NCI-H345 treated with DMSO at 0.1 percent for 48 hours (cell line): ENCODE measurements around the gene DCC.

ENCODE experiments used
- DNase-seq: peaks from one replicate; lab custom pipeline; 2025; ENCODE audit not compliant: unreplicated experiment; lab: John Stamatoyannopoulos, UW

The DCC gene

DNA sequence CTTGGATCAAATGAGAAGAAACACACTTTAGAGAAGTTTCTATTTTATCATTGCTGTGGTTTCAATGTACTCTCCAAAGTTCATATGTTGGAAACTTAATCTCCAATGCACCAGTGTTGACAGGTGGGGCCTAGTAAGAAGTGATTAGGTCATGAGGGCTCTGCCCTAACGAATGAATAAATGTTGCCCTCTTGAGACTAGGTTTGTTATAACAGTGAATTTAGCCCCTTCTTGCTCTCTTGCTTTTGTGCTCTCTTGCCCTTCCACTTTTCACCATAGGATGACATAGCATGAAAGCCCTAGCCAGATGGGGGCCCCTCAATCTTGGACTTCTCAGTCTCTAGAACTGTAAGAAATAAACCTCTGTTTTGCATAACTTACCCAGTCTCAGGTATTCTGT, 664.8 kb downstream of the DCC start:
- no peak for DNase-seq

DNA sequence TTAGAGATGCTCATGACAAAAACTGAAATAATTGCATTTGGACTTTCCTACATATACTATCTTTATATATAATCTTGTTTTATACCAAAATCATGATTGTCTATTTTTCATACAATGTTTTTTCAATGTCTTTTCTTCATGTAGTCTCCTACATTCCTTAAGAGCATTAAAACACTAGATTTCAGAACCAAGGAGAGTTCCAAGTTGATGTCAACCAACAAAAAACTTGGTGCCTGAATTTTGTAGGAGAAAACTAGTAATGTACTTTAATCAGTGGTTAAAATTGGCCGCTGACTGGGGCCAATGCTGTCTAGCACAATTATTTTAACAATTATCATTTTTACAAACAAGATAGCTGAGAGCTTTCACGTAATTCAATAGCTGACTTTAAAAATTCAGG, 678.8 kb downstream of the DCC start:
- no peak for DNase-seq

- no peak for DNase-seq
These were observed 685.2 kb downstream of the DCC start for GRCh38 chr18:53025247-53025646.

GRCh38 chr18:53028565-53028964, 688.6 kb downstream of the DCC start:
- no peak for DNase-seq

DNA sequence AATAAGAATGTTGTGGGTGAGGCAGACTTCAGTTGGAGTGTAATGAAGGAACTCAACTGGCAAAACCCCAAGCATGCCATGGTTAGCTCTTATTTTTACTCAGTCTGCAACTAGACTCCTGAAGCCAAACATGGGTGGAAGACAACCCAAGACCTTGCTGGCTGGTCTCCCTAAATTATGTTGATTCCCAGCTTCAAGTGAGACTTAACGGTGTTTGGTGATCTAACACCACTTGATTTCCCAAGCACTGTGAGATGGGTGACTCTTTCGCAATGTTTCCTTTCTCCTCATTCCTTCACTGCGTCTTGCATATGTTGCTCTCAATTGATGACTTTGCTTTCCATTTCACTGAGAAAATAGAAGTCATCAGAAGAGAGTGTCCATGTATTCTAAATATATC, 693.1 kb downstream of the DCC start:
- no peak for DNase-seq

DNA sequence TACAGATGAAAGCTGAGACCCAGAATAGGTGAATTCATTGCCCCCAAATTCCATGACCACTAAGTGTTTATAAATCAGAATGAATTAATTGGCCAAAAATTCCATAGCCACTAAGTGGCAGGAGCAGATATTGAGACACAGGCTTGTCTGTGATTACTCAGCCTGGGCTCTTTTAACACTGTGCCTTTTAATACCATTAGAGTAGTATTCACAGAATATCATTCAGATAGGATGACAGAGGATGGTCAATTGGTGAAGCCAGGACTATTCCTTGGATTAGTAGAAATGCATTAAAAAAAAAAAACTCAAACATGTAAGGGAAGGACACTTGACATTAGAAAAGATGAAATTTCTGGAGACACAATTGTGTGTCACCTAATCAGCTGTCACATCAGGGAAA, 698.6 kb downstream of the DCC start:
- DNase-seq, result no peak

GRCh38 chr18:53040286-53040685, 700.3 kb downstream of the DCC start:
- no peak for DNase-seq

- DNase-seq, result no peak
These were observed 716.1 kb downstream of the DCC start for GRCh38 chr18:53056064-53056463.

DNA sequence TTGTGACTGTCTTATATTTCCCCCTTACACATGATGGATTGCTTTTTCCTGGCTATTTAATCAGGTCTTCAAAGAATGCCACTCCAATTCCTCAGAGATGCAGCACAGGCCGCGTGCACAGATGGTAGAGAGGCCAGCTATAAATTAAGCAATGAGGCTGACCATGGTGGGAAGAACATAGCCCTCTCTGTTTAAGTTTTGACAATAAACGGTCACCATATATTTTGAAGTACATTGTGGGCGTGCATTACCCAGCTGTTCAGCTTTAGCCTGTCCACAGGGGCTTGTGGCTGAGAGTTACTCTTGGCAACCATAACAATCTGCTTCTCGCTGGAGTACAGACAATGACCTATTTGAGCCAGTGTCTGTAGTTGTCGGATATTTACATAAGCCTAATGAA, 730.8 kb downstream of the DCC start:
- DNase-seq, result no peak

- no peak for DNase-seq
These were observed 740.7 kb downstream of the DCC start for GRCh38 chr18:53080687-53081086.

- no peak for DNase-seq
These were observed 753.6 kb downstream of the DCC start for GRCh38 chr18:53093636-53094035.

DNA sequence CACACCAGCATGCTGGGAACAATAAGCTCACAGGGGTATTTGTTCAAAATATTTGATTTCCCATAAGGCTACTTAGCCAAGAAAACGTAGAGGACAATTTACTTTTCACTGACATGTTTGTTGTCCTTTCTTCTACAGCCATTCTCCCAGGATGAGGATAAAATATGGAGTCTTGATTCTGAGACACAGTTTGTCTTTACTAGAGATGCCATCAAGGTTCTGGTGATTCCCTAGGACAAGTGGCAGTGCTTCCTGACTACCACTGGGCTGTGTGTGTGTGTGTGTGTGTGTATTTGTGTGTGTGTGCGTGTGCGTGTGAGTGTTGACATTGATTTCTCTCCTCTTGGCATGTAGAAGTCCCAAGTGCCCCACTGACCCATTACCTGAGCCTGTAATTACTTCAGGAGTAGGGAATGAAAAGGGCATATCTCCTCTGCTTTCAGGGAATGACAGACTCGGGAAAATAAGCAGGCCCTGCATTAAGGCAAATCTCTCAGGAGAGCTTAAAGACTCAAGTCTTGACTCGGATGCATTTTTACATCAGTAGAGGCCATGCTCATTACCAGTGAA, 761.6 kb downstream of the DCC start:
- DNase-seq, result no peak

- no peak for DNase-seq
These were observed 774.4 kb downstream of the DCC start for GRCh38 chr18:53114441-53114840.

GRCh38 chr18:53115876-53116585, 776.0 kb downstream of the DCC start:
- no peak for DNase-seq

- DNase-seq, result no peak
These were observed 777.9 kb downstream of the DCC start for GRCh38 chr18:53117851-53118250.

- DNase-seq, result no peak
These were observed 786.2 kb downstream of the DCC start for GRCh38 chr18:53126210-53126609.

DNA sequence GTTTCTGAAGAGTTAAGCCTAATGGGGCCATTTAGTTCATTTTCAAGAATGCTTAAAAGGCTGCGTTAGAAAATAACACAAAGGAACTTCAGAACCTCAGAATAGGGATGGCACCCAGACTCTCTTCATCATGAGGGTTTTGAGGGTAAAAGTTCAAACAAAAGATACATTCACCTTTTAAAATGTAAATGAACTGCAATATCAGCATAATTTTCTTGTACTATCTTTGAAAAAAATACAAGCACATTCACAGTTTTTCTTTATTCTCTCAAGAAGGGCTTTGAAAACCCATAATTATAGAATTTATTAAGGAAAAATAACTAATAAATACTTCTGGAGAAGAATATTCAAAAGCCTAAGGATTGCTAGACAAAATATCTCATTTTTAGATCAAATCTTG, 791.0 kb downstream of the DCC start:
- DNase-seq, result no peak

DNA sequence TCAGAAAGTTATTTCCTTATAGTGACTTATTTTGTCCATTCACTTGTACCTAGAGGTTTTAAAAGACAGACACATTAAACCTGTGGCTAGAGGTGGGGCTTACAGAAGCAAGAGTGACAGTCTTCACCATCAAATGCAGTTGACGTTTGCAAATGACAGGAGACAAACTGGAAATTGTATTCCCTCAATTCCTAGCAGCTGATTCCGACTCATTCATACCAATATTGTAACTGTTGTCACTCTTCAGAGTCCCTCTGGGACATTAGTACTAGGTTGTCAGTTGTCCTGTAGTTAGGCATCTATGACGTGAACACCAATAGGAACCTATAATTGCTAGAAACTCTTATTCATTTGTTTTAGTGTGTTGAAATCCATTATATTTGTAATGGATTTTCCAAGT, 794.7 kb downstream of the DCC start:
- no peak for DNase-seq

GRCh38 chr18:53135654-53136053, 795.7 kb downstream of the DCC start:
- DNase-seq, result no peak

DNA sequence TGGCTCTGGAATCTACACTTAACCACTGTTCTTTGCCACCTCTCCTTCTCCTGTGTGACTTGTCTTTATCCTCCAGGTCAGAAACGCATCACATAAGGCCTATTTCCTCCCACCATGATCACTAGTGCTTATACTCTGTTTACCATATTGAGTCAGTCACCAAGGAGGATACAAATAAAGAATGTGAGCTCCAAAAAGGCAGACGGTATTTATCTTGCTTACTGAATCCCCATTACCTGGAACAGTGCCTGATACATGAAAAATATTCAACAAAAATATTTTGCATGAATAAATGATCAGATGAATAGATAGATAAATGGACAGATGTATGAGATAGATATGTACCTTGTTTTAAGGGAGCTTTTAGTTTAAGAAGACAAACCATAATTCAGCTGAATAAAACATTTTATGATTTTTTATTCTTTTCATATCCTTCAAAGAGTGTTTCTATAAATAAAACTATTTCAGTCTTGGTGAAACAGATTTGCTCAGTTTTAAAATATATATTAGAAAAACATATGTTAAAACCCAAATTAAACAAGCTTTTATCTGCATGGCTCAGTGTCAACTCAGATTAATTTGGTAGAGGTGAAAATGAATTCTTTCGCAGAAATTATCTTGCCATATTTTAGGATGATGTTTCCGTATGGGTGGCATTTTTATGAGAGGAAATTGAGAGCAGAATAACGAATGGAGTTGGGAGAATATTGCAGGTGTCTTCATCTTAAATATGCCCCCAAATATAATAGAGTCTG, 799.9 kb downstream of the DCC start:
- DNase-seq, result no peak

- DNase-seq, result no peak
These were observed 802.0 kb downstream of the DCC start for GRCh38 chr18:53142005-53142404.

DNA sequence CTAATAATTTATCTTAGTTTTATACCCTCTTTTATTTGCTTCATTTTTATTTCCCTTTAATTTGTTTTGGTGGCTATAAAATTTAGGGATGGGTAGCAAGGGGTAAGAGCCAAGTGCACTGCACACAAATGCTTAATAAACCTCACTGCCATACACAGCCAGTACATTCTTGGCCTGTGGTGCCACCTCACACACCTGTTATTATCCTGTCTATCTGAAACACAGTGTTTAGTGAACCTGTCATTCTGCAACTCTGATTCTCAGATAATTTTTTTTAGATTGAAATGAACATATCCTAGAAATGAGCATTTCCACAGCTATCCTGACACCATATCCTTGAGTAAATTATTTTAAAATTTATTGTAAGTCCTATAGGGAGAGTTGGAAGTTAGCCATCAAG, 807.5 kb downstream of the DCC start:
- no peak for DNase-seq
